HG02759 (cell line): ENCODE results near the gene QRICH1.
A peak's percentile ranks its signal among the peaks of the same experiment; 100 is the strongest.

ENCODE experiments used
- ATAC-seq: cut with Tn5 transposase; IDR thresholded peaks from one replicate; pipeline ENCODE4 v1.9.1; 2021; ENCODE audit warnings: mild to moderate bottlenecking, moderate library complexity; ENCODE audit not compliant: unreplicated experiment

The QRICH1 gene

GRCh38 chr3:49093853-49094767 lies at the start of gene QRICH1:
QRICH1 (minus strand) TSS chr3:49094071; CDS start chr3:49077017, 17,054 bp downstream.
- peak; percentile 78 for ATAC-seq

GRCh38 chr3:49140080-49140479 lies 46.2 kb upstream of the QRICH1 start:
- ATAC-seq, result no peak

GRCh38 chr3:49135499-49135898 lies 41.6 kb upstream of the QRICH1 start:
- ATAC-seq, result no peak

GRCh38 chr3:49134471-49135265 lies 40.8 kb upstream of the QRICH1 start:
- no peak for ATAC-seq

- no peak for ATAC-seq
Measured at GRCh38 chr3:49133226-49133951, 39.5 kb upstream of the QRICH1 start.

- no peak for ATAC-seq
Measured at GRCh38 chr3:49132437-49133225, 38.8 kb upstream of the QRICH1 start, which contains the start of gene LAMB2. LAMB2 (minus strand) TSS chr3:49133050; CDS start chr3:49132867, 183 bp downstream.

GRCh38 chr3:49132073-49132436 lies 38.2 kb upstream of the QRICH1 start:
- ATAC-seq, result no peak

GRCh38 chr3:49131576-49131975 lies 37.7 kb upstream of the QRICH1 start:
- no peak for ATAC-seq

- ATAC-seq, result no peak
Measured at GRCh38 chr3:49131040-49131439, 37.2 kb upstream of the QRICH1 start.

GRCh38 chr3:49124991-49125670 lies 31.3 kb upstream of the QRICH1 start:
- no peak for ATAC-seq

GRCh38 chr3:49124203-49124602 lies 30.3 kb upstream of the QRICH1 start:
- no peak for ATAC-seq

GRCh38 chr3:49123687-49124086 lies 29.8 kb upstream of the QRICH1 start:
- no peak for ATAC-seq

- ATAC-seq, result no peak
Measured at GRCh38 chr3:49122886-49123545, 29.1 kb upstream of the QRICH1 start.

- ATAC-seq, result no peak
Measured at GRCh38 chr3:49122451-49122850, 28.6 kb upstream of the QRICH1 start.

GRCh38 chr3:49122022-49122421 lies 28.2 kb upstream of the QRICH1 start:
- no peak for ATAC-seq

GRCh38 chr3:49121132-49121736 lies 27.4 kb upstream of the QRICH1 start:
- ATAC-seq, result no peak

GRCh38 chr3:49120438-49121131 lies 26.7 kb upstream of the QRICH1 start, which contains the start of gene USP19:
USP19 (minus strand) TSS chr3:49120823; CDS start chr3:49119145, 1,678 bp downstream.
- peak; percentile 95 for ATAC-seq

- ATAC-seq, result peak; percentile 3
Measured at GRCh38 chr3:49120096-49120437, 26.2 kb upstream of the QRICH1 start.
